Limb (tissue), 2 donors: ENCODE data around the gene CDK14.

Source experiments
- DNase-seq, 2 donors: peaks; one replicate each; pipeline ENCODE4 v3.0.0-alpha.2; 2016; ENCODE audit errors: extremely low spot score in 2 of 2

Gene CDK14

GRCh38 chr7:90994601-90995000 is 398.5 kb downstream of the CDK14 start:
- DNase-seq, result no peak

DNA sequence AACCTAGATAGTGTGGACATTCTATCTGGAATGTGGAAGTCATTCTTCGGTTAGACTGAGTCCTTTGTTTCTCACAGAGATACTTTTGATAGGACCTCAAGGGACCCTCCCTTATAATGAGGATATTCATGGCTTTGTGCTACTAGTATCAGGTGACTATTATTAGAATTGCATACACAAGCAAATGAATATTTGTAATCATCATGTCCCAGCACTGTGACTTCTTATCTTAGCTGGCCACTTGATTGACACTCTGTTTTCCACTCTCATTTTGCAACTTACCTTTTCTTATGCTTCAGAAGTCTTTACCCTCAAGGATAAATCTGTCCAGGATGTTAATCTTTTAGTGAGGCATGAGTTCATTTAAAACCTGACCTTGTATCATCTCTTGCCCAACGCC is 399.9 kb downstream of the CDK14 start:
- DNase-seq, result no peak

DNA sequence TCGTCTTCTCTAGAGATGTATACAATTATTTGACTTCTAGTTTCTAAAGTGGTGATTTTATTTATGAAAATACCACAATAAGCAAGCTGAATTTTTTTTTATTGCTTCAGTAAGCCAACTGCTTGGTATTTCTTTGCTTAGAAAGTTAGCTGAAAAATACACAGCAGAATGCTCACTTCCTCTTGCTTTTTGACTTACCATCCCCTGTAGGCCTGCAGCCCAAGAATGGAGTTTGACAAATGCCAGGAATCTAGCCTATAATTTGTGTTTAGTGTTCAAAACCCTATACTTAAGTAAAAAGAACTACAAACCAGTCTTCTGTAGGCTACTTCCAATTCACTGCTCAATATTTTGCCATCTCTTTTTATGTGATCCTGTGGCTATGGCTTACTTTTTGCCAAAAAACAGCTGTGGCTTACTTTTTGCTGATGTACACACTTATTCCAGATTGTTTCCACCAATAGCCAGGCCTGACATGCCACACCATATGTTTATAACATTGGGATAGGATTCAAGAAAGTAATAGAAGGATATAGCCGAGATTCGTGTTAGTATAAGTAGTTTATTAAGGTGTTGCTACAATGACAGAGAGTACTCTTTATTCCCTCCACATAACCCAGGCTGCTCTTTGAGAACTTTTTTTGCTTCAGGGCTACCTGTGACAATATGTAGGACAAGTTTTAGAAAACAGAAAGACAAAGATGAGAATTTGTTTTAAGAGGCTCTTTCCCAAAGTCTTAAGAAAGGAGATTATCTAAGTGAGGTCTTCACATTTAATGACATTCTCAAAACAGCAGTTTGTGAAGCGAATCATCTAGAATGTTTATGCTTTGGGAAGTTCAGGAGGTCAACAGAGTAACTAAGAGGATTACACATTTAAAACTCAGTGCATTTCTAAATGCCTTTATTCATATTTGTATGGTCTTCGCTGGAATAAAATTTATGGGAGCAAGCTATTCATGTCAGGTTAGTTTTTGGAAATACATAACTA is 404.2 kb downstream of the CDK14 start:
- DNase-seq, result peak in 1 of 2 donors; percentile 39

GRCh38 chr7:91005024-91005423 is 408.9 kb downstream of the CDK14 start:
- DNase-seq, result no peak

DNA sequence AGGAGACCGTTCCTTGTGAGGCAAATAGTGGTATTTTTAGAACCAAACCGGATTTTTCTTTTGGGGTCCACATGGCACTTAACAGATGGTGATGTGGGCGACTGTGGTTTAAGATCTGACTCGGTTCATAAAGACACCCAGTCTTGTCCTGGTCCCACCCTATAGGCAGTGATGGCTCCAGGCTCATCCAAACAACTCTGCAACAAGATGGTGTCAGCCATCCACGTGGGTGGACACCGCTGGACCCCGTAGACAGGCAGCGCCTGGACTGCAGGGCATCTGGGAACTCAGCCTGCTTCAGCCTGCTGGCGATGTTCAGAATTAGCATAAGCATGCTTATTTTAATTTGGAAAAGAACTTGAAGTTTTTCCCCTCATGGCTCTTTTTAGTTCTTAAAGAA is 409.7 kb downstream of the CDK14 start:
- no peak for DNase-seq

DNA sequence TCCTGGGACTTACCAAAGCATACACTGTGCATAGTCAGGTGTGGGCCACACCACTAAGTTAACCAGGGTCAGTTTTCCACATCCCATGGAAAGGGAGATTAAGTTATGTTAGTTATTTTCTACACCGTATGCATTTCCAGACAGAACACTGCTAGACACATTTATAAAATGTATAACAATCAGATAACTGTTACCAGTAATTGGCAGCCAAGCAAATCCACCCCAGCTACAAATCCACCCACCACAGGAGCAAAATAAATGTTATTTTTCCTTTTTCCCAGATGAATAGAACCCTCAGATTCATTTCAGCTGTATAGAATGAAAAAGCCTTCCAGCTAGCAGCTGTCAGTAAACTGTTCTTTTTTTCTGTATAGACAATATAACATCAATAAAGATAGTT is 411.2 kb downstream of the CDK14 start:
- DNase-seq, result peak in 1 of 2 donors; percentile 13

- DNase-seq, result no peak
Measured at GRCh38 chr7:91013078-91013477, 417.0 kb downstream of the CDK14 start.

DNA sequence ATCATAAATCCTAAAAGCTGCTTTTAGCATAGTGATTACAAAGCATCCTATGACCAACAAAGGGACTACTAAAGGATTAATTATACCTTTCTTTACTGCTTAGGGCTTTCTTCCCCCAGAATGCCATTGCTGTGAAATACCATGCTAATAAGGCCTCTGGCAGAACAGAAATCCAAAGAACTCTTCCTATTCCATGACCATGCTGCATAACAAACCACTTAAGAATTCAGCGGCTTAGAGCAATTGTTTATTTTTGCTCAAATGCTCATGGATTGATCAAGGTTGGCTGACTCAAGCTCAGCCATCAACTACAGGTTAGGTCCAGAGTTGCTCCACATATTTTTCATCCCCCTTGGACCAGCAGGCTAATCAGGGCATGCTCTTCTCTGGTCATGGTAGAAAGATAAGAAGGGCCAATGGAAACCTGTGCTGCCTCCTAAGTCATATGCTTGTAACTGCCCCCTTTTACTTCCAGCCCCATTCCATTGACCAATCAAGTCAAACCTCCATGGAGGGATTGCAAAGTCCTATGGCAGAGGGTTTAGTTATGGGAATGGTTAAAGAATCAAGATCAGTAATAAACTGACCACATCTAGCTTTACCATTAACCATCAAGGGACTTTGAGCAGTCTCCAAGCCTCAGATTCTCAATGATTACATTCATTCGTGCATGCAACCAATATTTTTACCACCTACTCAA is 423.7 kb downstream of the CDK14 start:
- DNase-seq, result no peak

DNA sequence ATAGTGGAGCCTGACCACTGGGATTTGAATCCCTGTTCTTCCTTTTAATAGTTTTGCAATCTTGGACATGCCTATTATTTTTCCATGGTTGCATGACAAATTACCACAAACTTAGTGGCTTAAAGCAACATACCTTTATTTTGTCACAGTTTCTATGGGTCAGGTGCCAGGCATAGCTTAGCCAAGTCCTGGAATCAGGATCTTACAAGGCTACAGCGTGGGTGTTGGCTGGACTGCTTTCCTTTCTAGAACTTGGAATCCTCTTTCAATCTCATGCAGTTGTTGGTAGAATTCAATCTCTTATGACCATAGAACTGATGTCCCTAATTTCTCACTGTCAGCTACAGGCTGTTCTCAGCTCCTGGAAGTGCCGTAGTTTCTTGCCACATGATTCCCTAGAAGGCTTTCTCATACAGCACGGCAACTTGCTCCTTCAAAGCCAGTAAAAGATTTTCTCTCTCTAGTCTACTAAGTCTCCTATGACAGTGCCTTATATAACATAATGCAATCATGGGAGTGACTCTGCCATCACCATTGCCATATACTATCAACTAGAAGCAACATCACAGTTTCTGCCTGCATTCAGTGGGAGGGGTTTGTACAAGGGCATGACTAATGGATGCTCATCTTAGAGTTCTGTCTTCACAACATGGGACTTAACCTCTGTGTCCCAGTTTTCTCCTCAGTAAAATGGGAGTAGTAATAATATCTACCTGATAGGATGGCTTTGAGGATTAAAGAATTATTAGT is 424.7 kb downstream of the CDK14 start:
- no peak for DNase-seq

GRCh38 chr7:91021956-91022355 is 425.8 kb downstream of the CDK14 start:
- DNase-seq, result no peak

GRCh38 chr7:91025906-91026390 is 429.8 kb downstream of the CDK14 start:
- no peak for DNase-seq

DNA sequence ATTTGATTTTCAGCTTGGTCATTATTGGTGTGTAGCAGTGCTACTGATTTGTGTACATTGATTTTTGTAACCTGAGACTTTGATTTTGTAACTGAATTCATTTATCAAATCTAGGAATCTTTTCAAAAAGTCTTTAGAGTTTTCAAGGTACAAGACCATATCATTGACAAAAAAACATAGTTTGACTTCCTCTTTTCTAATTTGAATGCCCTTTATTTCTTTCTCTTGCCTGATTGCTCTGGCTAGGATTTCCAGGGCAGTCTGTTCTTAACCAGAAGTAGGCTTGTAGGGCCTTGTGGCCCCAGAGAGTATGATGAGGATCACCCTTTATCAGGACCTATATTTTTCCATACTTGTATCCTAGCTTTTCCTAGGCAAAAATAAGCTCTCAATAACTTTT is 433.6 kb downstream of the CDK14 start:
- no peak for DNase-seq

- DNase-seq, result no peak
Measured at GRCh38 chr7:91030680-91031380, 434.7 kb downstream of the CDK14 start.

DNA sequence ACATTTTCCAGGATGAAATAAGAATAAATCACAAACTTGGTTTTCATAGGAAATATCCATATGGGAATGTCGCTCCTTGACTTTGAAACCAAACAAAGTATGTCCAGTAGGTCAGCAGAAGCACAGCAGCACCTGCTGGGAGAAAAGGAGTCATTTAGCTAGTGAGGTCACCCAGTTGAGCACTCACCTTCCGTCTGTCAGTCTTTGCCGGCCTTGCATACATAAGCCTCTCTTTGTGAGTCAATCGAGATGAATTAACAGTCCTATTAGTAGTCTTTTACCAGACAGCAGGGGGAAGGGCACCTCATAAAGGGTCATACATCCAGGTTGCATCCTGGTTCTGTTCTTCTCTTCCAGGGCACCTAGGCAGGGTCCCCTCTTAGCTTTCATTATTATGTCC is 435.6 kb downstream of the CDK14 start:
- DNase-seq, result no peak

- DNase-seq, result no peak
Measured at GRCh38 chr7:91033574-91033973, 437.5 kb downstream of the CDK14 start.

- peak; percentile 70 to 71 for DNase-seq
Measured at GRCh38 chr7:91034459-91035368, 438.6 kb downstream of the CDK14 start.

DNA sequence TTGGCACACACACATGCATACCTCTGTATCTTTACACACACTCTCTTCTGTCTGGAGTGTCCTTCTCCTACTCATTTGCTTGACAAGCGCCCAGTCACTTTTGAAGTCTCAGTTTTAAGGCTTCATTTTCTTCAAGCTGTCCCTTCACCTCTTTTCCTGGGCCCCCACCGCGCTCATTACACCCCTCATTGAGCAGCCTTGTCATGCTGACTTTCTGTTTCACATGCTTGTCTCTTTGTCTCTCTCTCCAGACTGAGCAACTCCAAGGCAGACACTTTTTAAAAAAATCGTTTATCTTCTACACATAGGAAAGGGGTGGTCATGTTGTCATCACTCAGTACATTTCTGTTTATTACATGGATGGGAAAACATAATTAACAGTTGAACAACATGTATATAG is 442.9 kb downstream of the CDK14 start:
- DNase-seq, result no peak

- no peak for DNase-seq
Measured at GRCh38 chr7:91041141-91041540, 445.0 kb downstream of the CDK14 start.

DNA sequence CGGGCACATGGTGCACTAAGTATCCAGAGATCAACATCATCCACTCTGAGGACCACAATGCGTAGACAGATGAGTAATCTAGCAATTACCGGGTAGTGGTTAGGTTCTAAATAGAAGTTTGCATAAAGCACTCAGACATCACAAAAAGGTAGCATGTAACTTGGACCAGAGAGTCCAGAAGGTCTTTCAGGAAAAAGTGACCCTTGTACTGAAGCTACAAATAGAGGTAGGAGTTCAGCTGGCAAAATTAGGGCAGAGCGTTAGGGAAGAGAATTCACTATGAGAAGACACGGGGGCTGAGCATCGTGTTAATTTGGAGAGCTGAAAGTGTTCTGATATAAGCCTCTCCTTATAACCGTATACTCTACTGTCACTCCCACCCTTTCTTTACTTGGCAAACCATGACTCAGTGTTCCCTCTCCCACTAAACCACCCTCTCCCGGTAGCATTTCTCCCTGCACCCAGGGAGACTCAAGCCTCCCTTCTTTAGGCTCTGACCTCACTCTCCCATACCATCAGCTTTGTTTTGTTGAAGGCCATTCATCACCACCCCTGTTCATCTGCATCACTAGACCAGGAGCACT is 445.9 kb downstream of the CDK14 start:
- DNase-seq, result no peak

- no peak for DNase-seq
Measured at GRCh38 chr7:91043186-91043585, 447.1 kb downstream of the CDK14 start.
